Measurements from ENCODE around the gene NSMF.

The NSMF gene

GRCh38 chr9:137435381-137435891 is 23.7 kb downstream of the NSMF start:
- Mint-ChIP-seq H3K27me3 (ENCODE audit: low read depth) (peaks cover 5% of the 10 kb centered on the region), H3K27ac (no peak overlapping the region), H3K4me1 (no peaks in the 10 kb centered on the region), H3K36me3 (ENCODE audit: low read depth) (no peaks in the 10 kb centered on the region), H3K4me3 (no peak overlapping the region), H3K9me3 (no peaks in the 10 kb centered on the region)
- TF ChIP-seq CTCF (IDR thresholded peaks at IDR 0.05; ENCODE audit: unreplicated experiment in 3 of 3), result no peak

GRCh38 chr9:137434498-137435380 is 24.4 kb downstream of the NSMF start:
- peaks cover 5% of the 10 kb centered on the region for H3K27me3 Mint-ChIP-seq (ENCODE audit: low read depth)
- no peaks in the 10 kb centered on the region for H3K9me3 Mint-ChIP-seq
- no peaks in the 10 kb centered on the region for H3K4me1 Mint-ChIP-seq
- no peaks in the 10 kb centered on the region for H3K36me3 Mint-ChIP-seq (ENCODE audit: low read depth)
- TF ChIP-seq CTCF (IDR thresholded peaks at IDR 0.05; ENCODE audit: unreplicated experiment in 3 of 3), result no peak
- no peak overlapping the region for H3K4me3 Mint-ChIP-seq
- H3K27ac Mint-ChIP-seq, result no peak overlapping the region

GRCh38 chr9:137433916-137434431 is 25.2 kb downstream of the NSMF start:
- H3K27ac Mint-ChIP-seq, result no peak overlapping the region
- H3K9me3 Mint-ChIP-seq, result no peaks in the 10 kb centered on the region
- H3K27me3 Mint-ChIP-seq (ENCODE audit: low read depth), result peaks cover under 1% of the 10 kb centered on the region
- H3K36me3 Mint-ChIP-seq (ENCODE audit: low read depth), result no peaks in the 10 kb centered on the region
- H3K4me3 Mint-ChIP-seq, result no peak overlapping the region
- no peaks in the 10 kb centered on the region for H3K4me1 Mint-ChIP-seq
- TF ChIP-seq CTCF (IDR thresholded peaks at IDR 0.05; ENCODE audit: unreplicated experiment in 3 of 3), result no peak

- no peaks in the 10 kb centered on the region for H3K36me3 Mint-ChIP-seq (ENCODE audit: low read depth)
- TF ChIP-seq CTCF (IDR thresholded peaks at IDR 0.05; ENCODE audit: unreplicated experiment in 3 of 3), result no peak
- H3K27me3 Mint-ChIP-seq (ENCODE audit: low read depth), result no peaks in the 10 kb centered on the region
Observed at GRCh38 chr9:137433349-137433915, 25.7 kb downstream of the NSMF start.

GRCh38 chr9:137432687-137433348 is 26.3 kb downstream of the NSMF start:
- Mint-ChIP-seq H3K4me3 (no peak overlapping the region), H3K4me1 (no peaks in the 10 kb centered on the region), H3K9me3 (no peaks in the 10 kb centered on the region), H3K27me3 (ENCODE audit: low read depth) (no peaks in the 10 kb centered on the region), H3K27ac (no peak overlapping the region), H3K36me3 (ENCODE audit: low read depth) (no peaks in the 10 kb centered on the region)
- TF ChIP-seq CTCF (IDR thresholded peaks at IDR 0.05; ENCODE audit: unreplicated experiment in 3 of 3), result no peak

More at GRCh38 chr9:137433349-137433915, 25.7 kb downstream of the NSMF start:
- H3K27ac Mint-ChIP-seq, result no peak overlapping the region
- no peaks in the 10 kb centered on the region for H3K9me3 Mint-ChIP-seq
- no peak overlapping the region for H3K4me3 Mint-ChIP-seq
- H3K4me1 Mint-ChIP-seq, result no peaks in the 10 kb centered on the region
